HCT116 (cell line): ENCODE measurements around the gene TSPAN8. TPM values are rescaled to one million over a fixed set of nuclear protein-coding genes. Genes with fewer than 3 reads are reported as not detected.

ENCODE experiments used
- ATAC-seq: fragments of 200-7000 bp; cut with Tn5 transposase; 2 replicates; pipeline ENCODE4 v1.9.1; 2020; ENCODE audit warnings: mild to moderate bottlenecking, moderate library complexity
- BruUV-seq: library from RNA; stranded (reverse); fragments of 400-500 nt; replicated peaks from 2 replicates; lab custom pipeline; 2021; lab: Mats Ljungman, UMichigan
- CTCF ChIA-PET: fragments of 300-600 bp; sonication (Branson Sonifier 250); formaldehyde crosslinking; loops from one replicate; lab custom pipeline; 2021; ENCODE audit warnings: antibody characterized with exemption; lab: Charles Lee
- POLR2A ChIA-PET: fragments of 300-600, 350-600 bp; sonication (Branson Sonifier 250); formaldehyde crosslinking; loops from one replicate; lab custom pipeline; 2021; ENCODE audit warnings: antibody characterized with exemption; lab: Charles Lee
- RAD21 ChIA-PET, 2 experiments: fragments of 300-600 bp; sonication (Branson Sonifier 250); formaldehyde crosslinking; loops; one replicate each; lab custom pipeline; 2023; ENCODE audit warnings: low total read pairs in 2 of 2; ENCODE audit not compliant: uncharacterized antibody in 2 of 2, unreplicated experiment in 2 of 2, low non-redundant PET in 1 of 2; lab: Charles Lee
- DNase-seq: peaks from one replicate; pipeline ENCODE4 v3.0.0-alpha.2; 2010; ENCODE audit warnings: low read depth, low spot score
- H2AFZ ChIP-seq: fragments of 200-600 bp; shearing (Covaris generic), sonication (generic); 2 replicates; pipeline ENCODE4 v1.6.1; 2017; ENCODE audit warnings: low read depth, mixed run types, mixed read lengths, antibody characterized with exemption, low read length; ENCODE audit not compliant: poor library complexity, severe bottlenecking
- H3K27ac ChIP-seq: 2 replicates; pipeline ENCODE4 v1.5.1; 2012; ENCODE audit warnings: low read depth, low read length
- H3K27me3 ChIP-seq: fragments of 200-600 bp; sonication (generic); 2 replicates; pipeline ENCODE4 v1.6.1; 2016; ENCODE audit warnings: mixed run types, low read length, mixed read lengths; ENCODE audit not compliant: insufficient read depth
- H3K36me3 ChIP-seq, 2 experiments: fragments of 200-500 bp in 1 of 2; fragments of 200-600 bp in 1 of 2; sonication (Bioruptor generic) in 1 of 2; sonication (generic) in 1 of 2; 2 replicates each; pipeline versions ENCODE4 v1.5.1 to v1.6.1; 2014 to 2016; ENCODE audit warnings: low read length in 2 of 2, inconsistent platforms in 1 of 2, mixed read lengths in 1 of 2, mixed run types in 1 of 2; ENCODE audit not compliant: insufficient read depth in 2 of 2, control insufficient read depth in 1 of 2
- H3K4me1 ChIP-seq, 2 experiments: fragments of 200-600 bp in 1 of 2; sonication (generic) in 1 of 2; 2 replicates each; pipeline versions ENCODE4 v1.5.1 to v1.6.1; 2012 to 2017; ENCODE audit warnings: low read length in 2 of 2, inconsistent platforms in 1 of 2, mild to moderate bottlenecking in 1 of 2, mixed read lengths in 1 of 2, mixed run types in 1 of 2, moderate library complexity in 1 of 2; ENCODE audit not compliant: insufficient read depth in 2 of 2, control insufficient read depth in 1 of 2
- H3K4me2 ChIP-seq: fragments of 200-600 bp; sonication (generic); 2 replicates; pipeline ENCODE4 v1.6.1; 2017; ENCODE audit warnings: mixed run types, low read length, mixed read lengths
- H3K4me3 ChIP-seq, 2 experiments: fragments of 200-600 bp in 1 of 2; sonication (generic) in 1 of 2; replicated peaks in 1 of 2; 2 replicates each; pipeline ENCODE4 v1.5.1; 2011 to 2016; ENCODE audit warnings: low read length in 2 of 2, control low read depth in 1 of 2, low read depth in 1 of 2, mild to moderate bottlenecking in 1 of 2, mixed read lengths in 1 of 2, mixed run types in 1 of 2
- H3K79me2 ChIP-seq: fragments of 200-600 bp; sonication (generic); 2 replicates; pipeline ENCODE4 v1.6.1; 2017; ENCODE audit warnings: mild to moderate bottlenecking, mixed run types, low read length, moderate library complexity, mixed read lengths; ENCODE audit not compliant: insufficient read depth
- H3K9ac ChIP-seq: fragments of 200-600 bp; sonication (generic); 2 replicates; pipeline ENCODE4 v1.6.1; 2016; ENCODE audit warnings: low read length, mixed read lengths
- H3K9me2 ChIP-seq: fragments of 200-600 bp; sonication (generic), shearing (Covaris generic); 2 replicates; pipeline ENCODE4 v1.6.1; 2017; ENCODE audit warnings: mixed run types, mild to moderate bottlenecking, moderate library complexity; ENCODE audit not compliant: insufficient read depth
- H3K9me3 ChIP-seq, 2 experiments: fragments of 200-500 bp in 1 of 2; fragments of 200-600 bp in 1 of 2; sonication (Bioruptor generic) in 1 of 2; sonication (generic) in 1 of 2; 2 replicates each; pipeline ENCODE4 v1.6.1; 2014 to 2017; ENCODE audit warnings: low read length in 2 of 2, mixed read lengths in 2 of 2, inconsistent platforms in 1 of 2, low read depth in 1 of 2, mild to moderate bottlenecking in 1 of 2, mixed run types in 1 of 2, moderate library complexity in 1 of 2; ENCODE audit not compliant: control insufficient read depth in 1 of 2, insufficient read depth in 1 of 2
- H4K20me1 ChIP-seq: fragments of 200-600 bp; sonication (generic), shearing (Covaris generic); 2 replicates; pipeline ENCODE4 v1.6.1; 2017; ENCODE audit warnings: mixed run types, mild to moderate bottlenecking, moderate library complexity; ENCODE audit not compliant: insufficient read depth
- CEBPB ChIP-seq: IDR thresholded peaks from 2 replicates; pipeline ENCODE4 v1.6.1; 2012; ENCODE audit warnings: low read depth
- CTCF ChIP-seq, 3 experiments: fragments of 200-600 bp in 1 of 3; sonication (generic) in 1 of 3; IDR thresholded peaks in 2 of 3; conservative IDR thresholded peaks in 1 of 3; 2 replicates each; pipeline ENCODE4 v1.5.1; 2012 to 2017; ENCODE audit warnings: low read depth in 2 of 3, low read length in 2 of 3, antibody characterized with exemption in 1 of 3, borderline replicate concordance in 1 of 3, control low read depth in 1 of 3, mild to moderate bottlenecking in 1 of 3, mixed read lengths in 1 of 3, mixed run types in 1 of 3, moderate library complexity in 1 of 3; ENCODE audit not compliant: insufficient read depth in 1 of 3
- EGR1 ChIP-seq: IDR thresholded peaks from 2 replicates; pipeline ENCODE4 v1.6.1; 2012; ENCODE audit warnings: low read depth
- EZH2 ChIP-seq: fragments of 200-600 bp; sonication (generic); IDR thresholded peaks from 2 replicates; pipeline ENCODE4 v1.6.1; 2017; ENCODE audit warnings: antibody characterized with exemption, mixed run types
- FOSL1 ChIP-seq: IDR thresholded peaks from 2 replicates; pipeline ENCODE4 v1.6.1; 2012; ENCODE audit warnings: low read depth
- JUND ChIP-seq: IDR thresholded peaks from 2 replicates; pipeline ENCODE4 v1.6.1; 2012
- POLR2A ChIP-seq: IDR thresholded peaks from 2 replicates; pipeline ENCODE4 v1.7.0; 2011; ENCODE audit warnings: borderline replicate concordance; ENCODE audit not compliant: insufficient read depth, insufficient read length; ENCODE audit errors: extremely low read depth
- POLR2AphosphoS5 ChIP-seq: IDR thresholded peaks from 2 replicates; pipeline ENCODE4 v1.6.1; 2011; ENCODE audit warnings: mild to moderate bottlenecking, low read depth, low read length, moderate library complexity
- RAD21 ChIP-seq: IDR thresholded peaks from 2 replicates; pipeline ENCODE4 v1.6.1; 2012; ENCODE audit warnings: low read depth, mild to moderate bottlenecking
- SP1 ChIP-seq: IDR thresholded peaks from 2 replicates; pipeline ENCODE4 v1.6.1; 2012; ENCODE audit warnings: low read depth
- SRF ChIP-seq: IDR thresholded peaks from 2 replicates; pipeline ENCODE4 v1.6.1; 2012; ENCODE audit warnings: low read depth
- ZBTB33 ChIP-seq: IDR thresholded peaks from 2 replicates; pipeline ENCODE4 v1.6.1; 2011; ENCODE audit warnings: mild to moderate bottlenecking, low read length, moderate library complexity; ENCODE audit not compliant: insufficient replicate concordance; ENCODE audit errors: extremely low read depth
- ZNF274 ChIP-seq: fragments of 200-500 bp; sonication (Bioruptor generic); IDR thresholded peaks from 2 replicates; pipeline ENCODE4 v1.6.1; 2014; ENCODE audit warnings: mild to moderate bottlenecking, low read depth, low read length, inconsistent platforms
- intact Hi-C: fragments of 100-400 bp; cut with micrococcal nuclease; formaldehyde crosslinking; loops from 2 replicates; pipeline ENCODE4 v1.10.0; 2022
- total RNA-seq: library from RNA; stranded (reverse); gene quantifications from one replicate; pipeline ENCODE4 v1.2.1, GENCODE V29; 2021; ENCODE audit not compliant: unreplicated experiment
- TF ChIP-seq, protein P1 (sequence below): IDR thresholded peaks from 2 replicates; pipeline ENCODE4 v1.6.1; 2012

Gene TSPAN8
- total RNA-seq, 1 experiment from 2014 or later, result 0.76 TPM

GRCh38 chr12:71138011-71138410 lies 19.8 kb downstream of the TSPAN8 start:
- H3K27me3 ChIP-seq, result no peaks in the 10 kb centered on the region
- H2AFZ ChIP-seq, result no peak overlapping the region
- ChIA-PET RAD21 (interaction anchor here in 1 of 2 experiments (0.5 kb wide), 1 partner anchor 8 kb away, joined by 3 read pairs; no protein-coding TSS in a partner anchor), POLR2A (no interaction called here), CTCF (no interaction called here)
- no peaks in the 10 kb centered on the region for H4K20me1 ChIP-seq
- peaks cover 0 to 2% of the 10 kb centered on the region in 2 experiments; a peak in 1 of 4 replicates for H3K4me1 ChIP-seq
- BruUV-seq, result no TSS peak
- no peak overlapping the region for H3K9ac ChIP-seq
- no peak for DNase-seq
- H3K4me3 ChIP-seq, result no peak overlapping the region
- no peak overlapping the region for H3K27ac ChIP-seq
- no peaks in the 10 kb centered on the region for H3K9me3 ChIP-seq
- H3K4me2 ChIP-seq, result no peak overlapping the region
- peak; percentile 52; the same call in 1 of the 2 replicates for ATAC-seq
- no peaks in the 10 kb centered on the region for H3K36me3 ChIP-seq
- peak; percentile 18 to 57 (median 50); a peak in 5 of 6 replicates for TF ChIP-seq CTCF (IDR thresholded peaks at IDR 0.05 in 2 of 3, conservative IDR thresholded peaks at IDR 0.05 in 1 of 3; ENCODE audit: borderline replicate concordance in 1 of 3, insufficient read depth in 1 of 3, low read depth in 2 of 3, low read length in 2 of 3)
- TF ChIP-seq RAD21, result peak; percentile 46; the same call in 1 of the 2 replicates
- no peak for TF ChIP-seq FOSL1
- no peaks in the 10 kb centered on the region for H3K9me2 ChIP-seq
- H3K79me2 ChIP-seq, result no peaks in the 10 kb centered on the region
- intact Hi-C loops, result no loop called here

GRCh38 chr12:71135812-71136176 lies 22.0 kb downstream of the TSPAN8 start:
- H3K9me2 ChIP-seq, result no peaks in the 10 kb centered on the region
- ATAC-seq (no peak), DNase-seq (no peak)
- H3K4me2 ChIP-seq, result no peak overlapping the region
- intact Hi-C loops, result no loop called here
- POLR2A ChIA-PET, result no interaction called here
- H2AFZ ChIP-seq, result no peak overlapping the region
- H3K27ac ChIP-seq, result no peak overlapping the region
- CTCF ChIA-PET, result no interaction called here
- no peaks in the 10 kb centered on the region for H3K27me3 ChIP-seq
- H3K4me1 ChIP-seq, result peaks cover 0 to 2% of the 10 kb centered on the region in 2 experiments; a peak in 1 of 4 replicates
- RAD21 ChIA-PET, result no interaction called here
- no peaks in the 10 kb centered on the region for H3K36me3 ChIP-seq
- H3K9ac ChIP-seq, result no peak overlapping the region
- TF ChIP-seq RAD21, result no peak
- TF ChIP-seq FOSL1, result no peak
- no peak for TF ChIP-seq SP1
- no peak for TF ChIP-seq ZNF274
- no peak for TF ChIP-seq EGR1
- TF ChIP-seq POLR2A, result no peak
- TF ChIP-seq SRF, result no peak
- TF ChIP-seq CTCF (IDR thresholded peaks at IDR 0.05 in 2 of 3, conservative IDR thresholded peaks at IDR 0.05 in 1 of 3; ENCODE audit: borderline replicate concordance in 1 of 3, insufficient read depth in 1 of 3, low read depth in 2 of 3, low read length in 2 of 3), result no peak
- no peak for TF ChIP-seq POLR2AphosphoS5
- TF ChIP-seq JUND, result no peak
- no peak for TF ChIP-seq CEBPB
- TF ChIP-seq EZH2, result no peak
- TF ChIP-seq ZBTB33, result no peak
- TF ChIP-seq, protein P1, sequence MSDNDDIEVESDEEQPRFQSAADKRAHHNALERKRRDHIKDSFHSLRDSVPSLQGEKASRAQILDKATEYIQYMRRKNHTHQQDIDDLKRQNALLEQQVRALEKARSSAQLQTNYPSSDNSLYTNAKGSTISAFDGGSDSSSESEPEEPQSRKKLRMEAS, result no peak
- H3K9me3 ChIP-seq, result no peaks in the 10 kb centered on the region
- no peaks in the 10 kb centered on the region for H4K20me1 ChIP-seq
- H3K79me2 ChIP-seq, result no peaks in the 10 kb centered on the region
- BruUV-seq, result no TSS peak
- no peak overlapping the region for H3K4me3 ChIP-seq
